Hepatocyte (in vitro differentiated cells): ENCODE data around the gene PAM. TPM values are rescaled to one million over a fixed set of nuclear protein-coding genes. Genes with fewer than 3 reads are reported as not detected.

ENCODE experiments used
- DNase-seq: peaks from one replicate; pipeline ENCODE4 v3.0.0-alpha.2; 2016; ENCODE audit warnings: low spot score
- H2AFZ ChIP-seq: fragments of 200-600 bp; sonication (generic); 2 replicates; pipeline ENCODE4 v1.6.0; 2016; ENCODE audit warnings: antibody characterized with exemption, mild to moderate bottlenecking
- H3K27ac ChIP-seq: fragments of 200-600 bp; sonication (generic); 2 replicates; pipeline ENCODE4 v1.5.1; 2016; ENCODE audit warnings: mild to moderate bottlenecking
- H3K27me3 ChIP-seq: fragments of 200-600 bp; sonication (generic); 2 replicates; pipeline ENCODE4 v1.6.1; 2016
- H3K36me3 ChIP-seq: fragments of 200-600 bp; sonication (generic); replicated peaks from 2 replicates; pipeline ENCODE4 v1.5.1; 2016; ENCODE audit warnings: low read depth; ENCODE audit not compliant: insufficient read depth
- H3K4me1 ChIP-seq: fragments of 200-600 bp; sonication (generic); 2 replicates; pipeline ENCODE4 v1.5.1; 2016; ENCODE audit warnings: mild to moderate bottlenecking, moderate library complexity; ENCODE audit not compliant: insufficient read depth
- H3K4me2 ChIP-seq: fragments of 200-600 bp; sonication (generic); 2 replicates; pipeline ENCODE4 v1.6.0; 2016
- H3K4me3 ChIP-seq: fragments of 200-600 bp; sonication (generic); 2 replicates; pipeline ENCODE4 v1.5.1; 2016; ENCODE audit warnings: mild to moderate bottlenecking
- H3K79me2 ChIP-seq: fragments of 200-600 bp; sonication (generic); 2 replicates; pipeline ENCODE4 v1.6.0; 2017; ENCODE audit warnings: mild to moderate bottlenecking
- H3K9me2 ChIP-seq: fragments of 200-600 bp; sonication (generic); replicated peaks from 2 replicates; pipeline ENCODE4 v1.6.0; 2017; ENCODE audit warnings: mild to moderate bottlenecking; ENCODE audit not compliant: insufficient read depth
- H3K9me3 ChIP-seq: fragments of 200-600 bp; sonication (generic); 2 replicates; pipeline ENCODE4 v1.5.1; 2016; ENCODE audit warnings: low read depth, mild to moderate bottlenecking
- H4K20me1 ChIP-seq: fragments of 200-600 bp; sonication (generic); 2 replicates; pipeline ENCODE4 v1.6.0; 2016; ENCODE audit warnings: mild to moderate bottlenecking; ENCODE audit not compliant: insufficient read depth, poor library complexity, severe bottlenecking
- CTCF ChIP-seq: fragments of 200-600 bp; sonication (generic); IDR thresholded peaks from 2 replicates; pipeline ENCODE4 v1.5.1; 2016; ENCODE audit warnings: antibody characterized with exemption, mild to moderate bottlenecking; ENCODE audit not compliant: poor library complexity
- EZH2 ChIP-seq: fragments of 200-600 bp; sonication (generic); IDR thresholded peaks from 2 replicates; pipeline ENCODE4 v1.6.1; 2016; ENCODE audit warnings: antibody characterized with exemption, mild to moderate bottlenecking, borderline replicate concordance
- EZH2phosphoT487 ChIP-seq: fragments of 200-600 bp; sonication (generic); IDR thresholded peaks from one replicate; pipeline ENCODE4 v1.6.1; 2018; ENCODE audit warnings: antibody characterized with exemption, mild to moderate bottlenecking, low read depth, moderate library complexity; ENCODE audit not compliant: unreplicated experiment, severe bottlenecking
- WGBS: methylation state at CpG from one replicate; pipeline ENCODE4 v1.1.6; 2016; ENCODE audit warnings: low lambda C conversion rate; ENCODE audit errors: missing lambda C conversion rate; 5-methylcytosine and 5-hydroxymethylcytosine counted together
- polyA plus RNA-seq: library from polyadenylated mRNA; unstranded; fragments of >200 nt; fragmentation: Nextera tagmentation; extraction: Ambion mirVana; gene quantifications from 2 replicates; pipeline ENCODE4 v1.2.1, GENCODE V29; 2016
- total RNA-seq: library from RNA; depleted of rRNA; stranded (reverse); fragments of >200 nt; gene quantifications from 2 replicates; pipeline ENCODE4 v1.2.3, GENCODE V29; 2014

PAM gene
- total and polyA plus RNA-seq, 2 experiments from 2014 or later, result 118 to 158 TPM

- no peaks in the 10 kb centered on the region for H4K20me1 ChIP-seq
- no peak overlapping the region for H3K4me3 ChIP-seq
- H2AFZ ChIP-seq, result no peak overlapping the region
- no peaks in the 10 kb centered on the region for H3K79me2 ChIP-seq
- 65% methylated on average over 3 of the region's 3 CpGs for WGBS
- DNase-seq, result no peak
- H3K9me2 ChIP-seq, result no peaks in the 10 kb centered on the region
- TF ChIP-seq EZH2 (no peak), EZH2phosphoT487 (no peak), CTCF (no peak)
- no peaks in the 10 kb centered on the region for H3K27me3 ChIP-seq
- H3K4me1 ChIP-seq, result no peaks in the 10 kb centered on the region
- no peaks in the 10 kb centered on the region for H3K9me3 ChIP-seq
- no peak overlapping the region for H3K4me2 ChIP-seq
- H3K27ac ChIP-seq, result no peak overlapping the region
- no peaks in the 10 kb centered on the region for H3K36me3 ChIP-seq
Observed at GRCh38 chr5:102930244-102930643, 175.1 kb downstream of the PAM start.

GRCh38 chr5:102931085-102931725 is 176.1 kb downstream of the PAM start:
- no peaks in the 10 kb centered on the region for H4K20me1 ChIP-seq
- H3K4me3 ChIP-seq, result no peak overlapping the region
- no peaks in the 10 kb centered on the region for H3K27me3 ChIP-seq
- no peak overlapping the region for H2AFZ ChIP-seq
- no peaks in the 10 kb centered on the region for H3K4me1 ChIP-seq
- no peak for TF ChIP-seq EZH2
- no peak for TF ChIP-seq EZH2phosphoT487
- TF ChIP-seq CTCF, result no peak
- no peaks in the 10 kb centered on the region for H3K9me3 ChIP-seq
- no peaks in the 10 kb centered on the region for H3K36me3 ChIP-seq
- no peak overlapping the region for H3K4me2 ChIP-seq
- H3K27ac ChIP-seq, result no peak overlapping the region
- no peaks in the 10 kb centered on the region for H3K79me2 ChIP-seq
- DNase-seq, result no peak
- 85% methylated on average over 6 of the region's 6 CpGs for WGBS
- H3K9me2 ChIP-seq, result no peaks in the 10 kb centered on the region

- Histone ChIP-seq H3K4me3 (no peak overlapping the region), H3K27me3 (no peaks in the 10 kb centered on the region), H3K9me3 (no peaks in the 10 kb centered on the region), H4K20me1 (no peaks in the 10 kb centered on the region), H3K9me2 (no peaks in the 10 kb centered on the region), H2AFZ (no peak overlapping the region), H3K27ac (no peak overlapping the region), H3K36me3 (no peaks in the 10 kb centered on the region), H3K4me1 (no peaks in the 10 kb centered on the region), H3K79me2 (no peaks in the 10 kb centered on the region), H3K4me2 (no peak overlapping the region)
- TF ChIP-seq CTCF, result no peak
- no peak for TF ChIP-seq EZH2
- TF ChIP-seq EZH2phosphoT487, result no peak
- DNase-seq, result no peak
- 98% methylated on average over 6 of the region's 6 CpGs for WGBS
Observed at GRCh38 chr5:102932781-102933180, 177.7 kb downstream of the PAM start.

- H3K27ac ChIP-seq, result no peak overlapping the region
- H3K9me2 ChIP-seq, result no peaks in the 10 kb centered on the region
- H3K4me2 ChIP-seq, result no peak overlapping the region
- no peaks in the 10 kb centered on the region for H3K79me2 ChIP-seq
- H3K27me3 ChIP-seq, result no peaks in the 10 kb centered on the region
- TF ChIP-seq EZH2phosphoT487, result no peak
- no peak overlapping the region for H2AFZ ChIP-seq
- H3K36me3 ChIP-seq, result no peaks in the 10 kb centered on the region
- WGBS, result 100% methylated on average over 1 of the region's 1 CpG
- H4K20me1 ChIP-seq, result no peaks in the 10 kb centered on the region
- no peaks in the 10 kb centered on the region for H3K9me3 ChIP-seq
- no peak overlapping the region for H3K4me3 ChIP-seq
- no peaks in the 10 kb centered on the region for H3K4me1 ChIP-seq
- no peak for DNase-seq
Observed at GRCh38 chr5:102933316-102933715, 178.2 kb downstream of the PAM start.
